ENCODE results near the gene HSD17B14. TPM values are rescaled to one million over a fixed set of nuclear protein-coding genes. Genes with fewer than 3 reads are reported as not detected.

HSD17B14 gene
- total and polyA plus RNA-seq, 9 of the 15 experiments (the other 6 are each of a cell fraction or from before 2014, with no cell fraction given): 0.16 TPM; not detected in 8

GRCh38 chr19:48835734-48836088 is 580 bp downstream of the HSD17B14 start (continued):
- TF ChIP-seq TSHZ1 (CRISPR knock-in tag; IDR thresholded peaks at IDR 0.05): no peak
- TF ChIP-seq SRSF3 (IDR thresholded peaks at IDR 0.05; ENCODE audit: insufficient read depth, low read length): no peak
- TF ChIP-seq POLR2B (IDR thresholded peaks at IDR 0.05; ENCODE audit: low read depth, partially characterized antibody): no peak
- TF ChIP-seq E2F3 (CRISPR knock-in tag; IDR thresholded peaks at IDR 0.05): no peak
- TF ChIP-seq PTRF (tag; IDR thresholded peaks at IDR 0.05): no peak
- no peak for TF ChIP-seq ZBTB1 (CRISPR knock-in tag; IDR thresholded peaks at IDR 0.05; ENCODE audit: borderline replicate concordance, low read depth)
- no peak for TF ChIP-seq PBX2 (CRISPR knock-in tag; IDR thresholded peaks at IDR 0.05; ENCODE audit: low read depth)
- TF ChIP-seq PBX2 (tag; conservative IDR thresholded peaks at IDR 0.05; ENCODE audit: low read depth): 0 out of 2 replicates have a peak, but pooled peaks have one; percentile 28
- TF ChIP-seq CHD2 (IDR thresholded peaks at IDR 0.05; ENCODE audit: low read depth, low read length): no peak
- TF ChIP-seq FOXA1 (IDR thresholded peaks at IDR 0.05; ENCODE audit: borderline replicate concordance): no peak
- no peak for TF ChIP-seq SMAD3 (CRISPR knock-in tag; conservative IDR thresholded peaks at IDR 0.05)
- no peak for TF ChIP-seq GTF2E2 (tag; IDR thresholded peaks at IDR 0.05)
- peak; percentile 67; the same call in 1 of the 2 replicates for TF ChIP-seq ZNF592 (IDR thresholded peaks at IDR 0.05)
- TF ChIP-seq SFPQ (IDR thresholded peaks at IDR 0.05; ENCODE audit: low read depth, low read length): no peak
- no peak for TF ChIP-seq ZNF324 (CRISPR knock-in tag; IDR thresholded peaks at IDR 0.05)

Data from K562 (cell line).